A549 (cell line): Measurements from ENCODE around the gene OR2T12. TPM values are rescaled to one million over a fixed set of nuclear protein-coding genes. Genes with fewer than 3 reads are reported as not detected.

ENCODE experiments used
- ATAC-seq, 2 experiments: fragments of 200-7000 bp in 1 of 2; fragments of >200 bp in 1 of 2; cut with Nextera tagmentation in 1 of 2; cut with Tn5 transposase in 1 of 2; 3 replicates each; pipeline versions ENCODE4 v1.8.0 to v1.9.1; 2018 to 2020; ENCODE audit warnings: mild to moderate bottlenecking in 1 of 2, moderate library complexity in 1 of 2
- CTCF ChIA-PET: fragments of 300-600 bp; sonication (Branson Sonifier 250); formaldehyde crosslinking; extraction: SDS; loops from one replicate; lab custom pipeline; 2021; ENCODE audit warnings: antibody characterized with exemption, inconsistent platforms; lab: Yijun Ruan, JAX
- POLR2A ChIA-PET: fragments of 350-600 bp; formaldehyde crosslinking; extraction: SDS; loops from one replicate; lab custom pipeline; 2021; ENCODE audit warnings: antibody characterized with exemption, inconsistent platforms; lab: Yijun Ruan, JAX
- DNase-seq, 2 experiments: peaks; one replicate each; pipeline versions ENCODE4 v3.0.0 to v3.0.0-alpha.2; 2011 to 2016; ENCODE audit warnings: low read depth in 1 of 2, low spot score in 1 of 2
- FAIRE-seq: peaks from 2 replicates; lab custom pipeline; 2011; peaks lifted over from hg19 to GRCh38; lab: Jason Lieb, UNC
- H3K27ac ChIP-seq, 2 experiments: fragments of >200 bp; sonication (Bioruptor Twin); formaldehyde crosslinking; 3 replicates each; pipeline ENCODE4 v1.5.1; 2016 to 2017
- H3K4me1 ChIP-seq: fragments of >200 bp; sonication (Bioruptor Twin); formaldehyde crosslinking; 3 replicates; pipeline ENCODE4 v1.6.1; 2016
- H3K4me2 ChIP-seq: fragments of >200 bp; sonication (Bioruptor Twin); formaldehyde crosslinking; 3 replicates; pipeline ENCODE4 v1.6.1; 2016
- H3K4me3 ChIP-seq: fragments of >200 bp; sonication (Bioruptor Twin); formaldehyde crosslinking; 3 replicates; pipeline ENCODE4 v1.5.1; 2016
- H3K9me3 ChIP-seq: fragments of >200 bp; sonication (Bioruptor Twin); formaldehyde crosslinking; 3 replicates; pipeline ENCODE4 v1.6.1; 2016
- CBX2 ChIP-seq: fragments of 200-600 bp; sonication (generic); IDR thresholded peaks from 2 replicates; pipeline ENCODE4 v1.6.1; 2016; ENCODE audit warnings: low read depth, mild to moderate bottlenecking, borderline replicate concordance
- CEBPB ChIP-seq, 2 experiments: fragments of >200 bp in 1 of 2; sonication (Bioruptor Twin) in 1 of 2; formaldehyde crosslinking in 1 of 2; IDR thresholded peaks; 2 replicates each; pipeline ENCODE4 v1.6.1; 2012 to 2016
- CHD2 ChIP-seq: fragments of 150-350 bp; IDR thresholded peaks from 2 replicates; pipeline ENCODE4 v1.6.1; 2014; ENCODE audit warnings: low read length; ENCODE audit not compliant: partially characterized antibody
- FOSB ChIP-seq: fragments of 250-450 bp; sonication (Bioruptor Pico); IDR thresholded peaks from 2 replicates; pipeline ENCODE4 v1.5.0; 2020; ENCODE audit warnings: mild to moderate bottlenecking, moderate library complexity
- HDAC2 ChIP-seq: fragments of 200-600 bp; sonication (generic); IDR thresholded peaks from 2 replicates; pipeline ENCODE4 v1.6.1; 2016
- HEYL ChIP-seq: fragments of 250-450 bp; sonication (Bioruptor Pico); IDR thresholded peaks from 2 replicates; pipeline ENCODE4 v1.8.0; 2021; ENCODE audit warnings: mild to moderate bottlenecking, moderate library complexity
- HMGXB4 ChIP-seq: fragments of 250-450 bp; sonication (Bioruptor Pico); IDR thresholded peaks from 2 replicates; pipeline ENCODE4 v1.5.0; 2021; ENCODE audit warnings: mild to moderate bottlenecking, moderate library complexity, borderline replicate concordance
- HOXB13 ChIP-seq: fragments of 250-450 bp; sonication (Bioruptor Pico); IDR thresholded peaks from 2 replicates; pipeline ENCODE4 v1.5.0; 2020; ENCODE audit warnings: low read depth, mild to moderate bottlenecking, moderate library complexity
- KDM1A ChIP-seq: fragments of 200-600 bp; sonication (generic); IDR thresholded peaks from 2 replicates; pipeline ENCODE4 v1.6.1; 2016; ENCODE audit warnings: low read depth, mild to moderate bottlenecking
- MAZ ChIP-seq: fragments of 150-350 bp; IDR thresholded peaks from 2 replicates; pipeline ENCODE4 v1.6.1; 2014; ENCODE audit warnings: antibody characterized with exemption, low read depth, low read length, borderline replicate concordance
- MYC ChIP-seq: IDR thresholded peaks from 2 replicates; pipeline ENCODE4 v1.6.1; 2012; ENCODE audit warnings: mild to moderate bottlenecking, inconsistent platforms, low read length, improper control_type of control experiment, borderline replicate concordance
- PBX3 ChIP-seq: IDR thresholded peaks from 2 replicates; pipeline ENCODE4 v1.6.1; 2012
- PHF8 ChIP-seq: fragments of 200-600 bp; sonication (generic); IDR thresholded peaks from 2 replicates; pipeline ENCODE4 v1.6.1; 2016; ENCODE audit warnings: low read depth, mild to moderate bottlenecking, antibody characterized with exemption, moderate library complexity, borderline replicate concordance
- RARB ChIP-seq: fragments of 250-450 bp; sonication (Bioruptor Pico); IDR thresholded peaks from 2 replicates; pipeline ENCODE4 v1.8.0; 2021; ENCODE audit warnings: mild to moderate bottlenecking, moderate library complexity
- REST ChIP-seq: fragments of 200-600 bp; sonication (generic); IDR thresholded peaks from 2 replicates; pipeline ENCODE4 v1.6.1; 2016; ENCODE audit warnings: antibody characterized with exemption, mild to moderate bottlenecking, moderate library complexity
- SMC3 ChIP-seq: fragments of >200 bp; sonication (Bioruptor Twin); formaldehyde crosslinking; IDR thresholded peaks from 3 replicates; pipeline ENCODE4 v1.6.1; 2018; ENCODE audit warnings: inconsistent platforms
- SREBF2 ChIP-seq: fragments of 450-650 bp; IDR thresholded peaks from 2 replicates; pipeline ENCODE4 v1.6.1; 2014; ENCODE audit warnings: mild to moderate bottlenecking, moderate library complexity
- USF2 ChIP-seq: fragments of 450-650 bp; IDR thresholded peaks from 2 replicates; pipeline ENCODE4 v1.6.1; 2014; ENCODE audit warnings: antibody characterized with exemption
- ZSCAN20 ChIP-seq: fragments of 250-450 bp; sonication (Bioruptor Pico); IDR thresholded peaks from 2 replicates; pipeline ENCODE4 v1.8.0; 2022; ENCODE audit warnings: mild to moderate bottlenecking, moderate library complexity
- WGBS: methylation state at CpG from one replicate; pipeline ENCODE4 v1.1.6; 2017; ENCODE audit errors: missing lambda C conversion rate; 5-methylcytosine and 5-hydroxymethylcytosine counted together
- polyA minus RNA-seq: library from RNA; depleted of rRNA, polyadenylated mRNA; stranded (reverse); fragments of >200 nt; gene quantifications from 2 replicates; pipeline ENCODE4 v1.2.3, GENCODE V29; 2011; rRNA and poly(A)+ RNA removed
- polyA plus RNA-seq, 4 experiments: library from polyadenylated mRNA; depleted of rRNA in 3 of 4; stranded (reverse); fragments of >200 nt; fragmentation: RNase III in 1 of 4; extraction: RNeasy Plus Mini Kit Qiagen cat#74134 plus additional on column Dnase treatment in 1 of 4; gene quantifications; 2 replicates in 3 of 4; 3 replicates in 1 of 4; pipeline ENCODE4 v1.2.3, GENCODE V29; 2011 to 2017

Gene OR2T12
- polyA plus RNA-seq (2011; rRNA removed) (not detected in 2 replicates), polyA plus RNA-seq (2017; fragmentation: RNase III; extraction: RNeasy Plus Mini Kit Qiagen cat#74134 plus additional on column Dnase treatment) (not detected in 3 replicates), polyA minus RNA-seq (not detected in 2 replicates)
- not detected in 2 replicates for polyA plus RNA-seq (2012; cell fraction: cytosol; rRNA removed)
- not detected in 2 replicates for polyA plus RNA-seq (2012; cell fraction: nucleus; rRNA removed)

- WGBS = 3% methylated on average over 1 of the region's 1 CpG
- FAIRE-seq (no peak), DNase-seq (no peak), ATAC-seq (no peak)
- H3K27ac ChIP-seq = no peak within 1 kb of the TSS
- CTCF ChIA-PET = no interaction called here
- TF ChIP-seq HEYL (no peak), SMC3 (no peak), PHF8 (no peak), MYC (no peak), USF2 (no peak), HMGXB4 (CRISPR knock-in tag) (no peak), ZSCAN20 (CRISPR knock-in tag) (no peak), PBX3 (no peak), REST (no peak), CEBPB (IDR thresholded peaks at IDR 0.05) (no peak), HOXB13 (CRISPR knock-in tag) (no peak), FOSB (CRISPR knock-in tag) (no peak), KDM1A (no peak)
- TF ChIP-seq, all 56 proteins: peak for 0
- POLR2A ChIA-PET = no interaction called here
- Histone ChIP-seq H3K4me1 (no peaks in the 10 kb centered on the region), H3K4me2 (no peak within 1 kb of the TSS), H3K9me3 (no peaks in the 10 kb centered on the region; the same call in 2 of the 3 replicates), H3K4me3 (no peak within 1 kb of the TSS)
Observed at GRCh38 chr1:248303324-248303723, at the start of gene OR2T12. OR2T12 (minus strand) TSS chr1:248303424; CDS start chr1:248295578, 7,846 bp downstream.

- Histone ChIP-seq H3K4me2 (no peak within 1 kb of the TSS), H3K4me3 (no peak within 1 kb of the TSS), H3K4me1 (no peaks in the 10 kb centered on the region), H3K9me3 (no peaks in the 10 kb centered on the region), H3K27ac (no peak within 1 kb of the TSS)
- ChIA-PET POLR2A (no interaction called here), CTCF (no interaction called here)
- DNase-seq (no peak), FAIRE-seq (no peak), ATAC-seq (no peak)
- no peak for TF ChIP-seq CBX2
- TF ChIP-seq MAZ = no peak
- TF ChIP-seq HDAC2 = no peak
- TF ChIP-seq FOSB (CRISPR knock-in tag) = no peak
- TF ChIP-seq RARB (CRISPR knock-in tag) = no peak
- TF ChIP-seq SREBF2 = no peak
- no peak for TF ChIP-seq CHD2
- WGBS = under 1% methylated on average over 4 of the region's 4 CpGs
Observed at GRCh38 chr1:248348475-248348874, 45.3 kb upstream of the OR2T12 start, which contains the start of gene OR14C36. OR14C36 (plus strand) TSS chr1:248348775; CDS start chr1:248348775, 0 bp downstream.
